Breast epithelium (tissue), 4 donors: Measurements from ENCODE around the gene SLC23A2. TPM values are rescaled to one million over a fixed set of nuclear protein-coding genes. Genes with fewer than 3 reads are reported as not detected.

ENCODE experiments used
- DNase-seq, 2 donors: peaks; one replicate each; pipeline ENCODE4 v3.0.0-alpha.2; 2019; ENCODE audit warnings: low spot score in 2 of 2
- H3K27ac ChIP-seq, 2 donors: fragments of 200-600 bp; sonication (generic) in 1 of 2; one replicate each; pipeline ENCODE4 v1.5.1; 2016 to 2019; ENCODE audit warnings: mild to moderate bottlenecking in 1 of 2
- H3K27me3 ChIP-seq, 2 donors: fragments of 200-600 bp; sonication (generic) in 1 of 2; one replicate each; pipeline versions ENCODE4 v1.5.1 to v1.6.0; 2017 to 2019; ENCODE audit warnings: control low read depth in 1 of 2, mild to moderate bottlenecking in 1 of 2
- H3K36me3 ChIP-seq: fragments of 200-600 bp; one replicate; pipeline ENCODE4 v1.5.1; 2019
- H3K4me1 ChIP-seq, 2 donors: fragments of 200-600 bp; sonication (generic); one replicate each; pipeline ENCODE4 v1.5.1; 2016 to 2019; ENCODE audit warnings: control low read depth in 1 of 2
- H3K4me3 ChIP-seq, 3 donors: fragments of 200-600 bp; sonication (generic); 1 replicate in 2 of 3; 2 replicates in 1 of 3; pipeline ENCODE4 v1.5.1; 2016 to 2019; ENCODE audit warnings: mild to moderate bottlenecking in 3 of 3, moderate library complexity in 2 of 3
- H3K9me3 ChIP-seq, 2 donors: fragments of 200-600 bp; sonication (generic) in 1 of 2; one replicate each; pipeline ENCODE4 v1.5.1; 2016 to 2019; ENCODE audit warnings: control low read depth in 1 of 2
- CTCF ChIP-seq, 3 donors: fragments of 450-650 bp; IDR thresholded peaks; one replicate each; pipeline ENCODE4 v1.5.1; 2016 to 2017; ENCODE audit warnings: antibody characterized with exemption in 3 of 3, mild to moderate bottlenecking in 3 of 3, moderate library complexity in 3 of 3
- POLR2A ChIP-seq: fragments of 450-650 bp; IDR thresholded peaks from one replicate; pipeline ENCODE4 v1.6.1; 2016; ENCODE audit warnings: antibody characterized with exemption, mild to moderate bottlenecking, moderate library complexity
- POLR2AphosphoS5 ChIP-seq, 3 donors: sonication (generic); formaldehyde crosslinking; IDR thresholded peaks; one replicate each; pipeline ENCODE4 v1.6.1; 2017; ENCODE audit warnings: antibody characterized with exemption in 3 of 3
- intact Hi-C: fragments of 100-400 bp; cut with DNase I; formaldehyde crosslinking; loops from one replicate; pipeline ENCODE4 v1.15.1; 2023; ENCODE audit warnings: low total_unique reads
- total RNA-seq, 3 donors: library from RNA; depleted of rRNA; stranded (reverse); fragments of >200 nt; gene quantifications; one replicate each; pipeline ENCODE4 v1.1.0, GENCODE V29; 2016

SLC23A2 gene
- total RNA-seq, 3 donors from 2014 or later, result 14.6 to 18.6 (median 15.4) TPM

- intact Hi-C loops, result no loop called here
- no peaks in the 10 kb centered on the region for H3K9me3 ChIP-seq
- no peak overlapping the region for H3K27ac ChIP-seq
- H3K4me3 ChIP-seq, result no peak overlapping the region
- no peak for DNase-seq
- H3K36me3 ChIP-seq, result peaks cover 3% of the 10 kb centered on the region
- TF ChIP-seq POLR2AphosphoS5 (IDR thresholded peaks at IDR 0.05), result no peak
- H3K4me1 ChIP-seq, result no peaks in the 10 kb centered on the region
- H3K27me3 ChIP-seq, result no peaks in the 10 kb centered on the region
Measured at GRCh38 chr20:4861961-4862360, 139.3 kb downstream of the SLC23A2 start.

GRCh38 chr20:4858000-4858399, 143.3 kb downstream of the SLC23A2 start:
- Histone ChIP-seq H3K4me1 (no peaks in the 10 kb centered on the region), H3K27ac (no peak overlapping the region), H3K27me3 (no peaks in the 10 kb centered on the region), H3K36me3 (peaks cover 3% of the 10 kb centered on the region), H3K4me3 (no peak overlapping the region), H3K9me3 (no peaks in the 10 kb centered on the region)
- TF ChIP-seq CTCF (IDR thresholded peaks at IDR 0.05) (no peak), POLR2A (no peak), POLR2AphosphoS5 (IDR thresholded peaks at IDR 0.05) (no peak)
- no peak for DNase-seq
- intact Hi-C loops, result no loop called here

GRCh38 chr20:4856022-4856755, 145.1 kb downstream of the SLC23A2 start:
- no peak for DNase-seq
- Histone ChIP-seq H3K36me3 (peaks cover 3% of the 10 kb centered on the region), H3K27ac (no peak overlapping the region)

GRCh38 chr20:4855555-4855954, 145.8 kb downstream of the SLC23A2 start:
- H3K4me1 ChIP-seq, result no peaks in the 10 kb centered on the region
- DNase-seq, result no peak
- peaks cover 2% of the 10 kb centered on the region for H3K36me3 ChIP-seq
- H3K9me3 ChIP-seq, result no peaks in the 10 kb centered on the region
- no peaks in the 10 kb centered on the region for H3K27me3 ChIP-seq
- intact Hi-C loops, result no loop called here
- H3K4me3 ChIP-seq, result no peak overlapping the region
- no peak for TF ChIP-seq POLR2A
- TF ChIP-seq CTCF (IDR thresholded peaks at IDR 0.05), result no peak
- TF ChIP-seq POLR2AphosphoS5 (IDR thresholded peaks at IDR 0.05), result no peak
- H3K27ac ChIP-seq, result no peak overlapping the region

More at GRCh38 chr20:4856022-4856755, 145.1 kb downstream of the SLC23A2 start:
- Histone ChIP-seq H3K27me3 (no peaks in the 10 kb centered on the region), H3K9me3 (no peaks in the 10 kb centered on the region), H3K4me1 (no peaks in the 10 kb centered on the region), H3K4me3 (no peak overlapping the region)
- TF ChIP-seq POLR2AphosphoS5 (IDR thresholded peaks at IDR 0.05) (no peak), CTCF (IDR thresholded peaks at IDR 0.05) (no peak), POLR2A (no peak)
- intact Hi-C loops, result no loop called here

GRCh38 chr20:4855097-4855496, 146.2 kb downstream of the SLC23A2 start:
- Histone ChIP-seq H3K36me3 (no peaks in the 10 kb centered on the region), H3K9me3 (no peaks in the 10 kb centered on the region), H3K4me1 (no peaks in the 10 kb centered on the region), H3K4me3 (no peak overlapping the region), H3K27ac (no peak overlapping the region), H3K27me3 (no peaks in the 10 kb centered on the region)
- intact Hi-C loops, result no loop called here
- DNase-seq, result no peak
- TF ChIP-seq POLR2AphosphoS5 (IDR thresholded peaks at IDR 0.05), result no peak
- no peak for TF ChIP-seq POLR2A
- TF ChIP-seq CTCF (IDR thresholded peaks at IDR 0.05), result no peak
